Fibroblast of upper back skin (primary cell): ENCODE results near the gene ARHGEF16.

Experiments
- DNase-seq: peaks from one replicate; pipeline ENCODE4 v3.0.0-alpha.2; 2013

The ARHGEF16 gene

DNA sequence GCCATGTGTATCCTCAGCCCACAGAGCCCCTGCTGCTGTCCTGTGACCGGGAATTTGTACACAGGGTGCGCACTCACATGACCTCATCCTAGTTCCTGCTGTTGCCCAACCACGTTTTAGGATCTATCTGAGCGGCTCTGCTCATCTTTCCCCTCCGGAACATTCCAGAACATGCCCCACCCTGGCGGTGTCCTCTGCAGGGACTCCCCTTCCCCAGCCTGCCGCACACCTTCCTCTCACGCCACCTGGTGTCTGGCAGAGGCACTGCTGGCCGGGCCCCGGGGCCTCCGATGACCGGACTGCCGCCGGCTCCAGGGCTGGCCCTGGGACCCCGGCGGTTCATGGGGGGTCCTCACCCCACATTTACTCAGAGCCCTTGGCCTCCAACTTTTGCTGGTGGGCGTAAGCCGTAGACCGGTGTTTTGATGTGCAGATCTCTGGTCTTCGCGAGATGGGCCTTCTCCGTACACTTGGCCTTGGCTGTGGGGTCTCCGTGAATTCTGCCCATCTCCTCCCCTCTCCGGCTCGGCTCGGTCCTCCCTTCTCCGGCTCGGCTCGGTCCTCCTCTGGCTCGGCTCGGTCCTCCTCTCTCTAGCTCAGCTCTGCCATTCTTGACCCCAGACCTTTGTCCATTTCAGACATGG lies 29.5 kb downstream of the ARHGEF16 start:
- peak; percentile 24 for DNase-seq

DNA sequence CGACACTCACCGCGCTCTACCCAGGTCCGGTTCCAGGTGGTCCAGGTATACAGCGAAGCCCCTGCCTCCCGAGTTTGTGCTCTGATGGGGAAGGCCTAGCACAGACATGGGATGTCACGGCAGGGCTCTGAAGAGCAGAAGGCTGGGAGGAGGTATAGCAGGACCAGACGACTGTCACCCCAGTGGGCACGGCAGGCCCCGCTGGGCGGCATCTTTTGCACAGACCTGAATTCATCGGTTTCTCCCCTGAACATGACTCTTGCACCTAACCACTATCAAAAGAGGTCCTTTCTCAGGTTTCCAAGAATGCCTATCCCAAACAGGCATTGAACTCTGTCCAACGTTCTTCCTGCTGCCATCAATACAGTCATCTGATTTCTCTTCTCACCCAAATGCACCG lies 30.6 kb downstream of the ARHGEF16 start:
- DNase-seq: no peak

DNA sequence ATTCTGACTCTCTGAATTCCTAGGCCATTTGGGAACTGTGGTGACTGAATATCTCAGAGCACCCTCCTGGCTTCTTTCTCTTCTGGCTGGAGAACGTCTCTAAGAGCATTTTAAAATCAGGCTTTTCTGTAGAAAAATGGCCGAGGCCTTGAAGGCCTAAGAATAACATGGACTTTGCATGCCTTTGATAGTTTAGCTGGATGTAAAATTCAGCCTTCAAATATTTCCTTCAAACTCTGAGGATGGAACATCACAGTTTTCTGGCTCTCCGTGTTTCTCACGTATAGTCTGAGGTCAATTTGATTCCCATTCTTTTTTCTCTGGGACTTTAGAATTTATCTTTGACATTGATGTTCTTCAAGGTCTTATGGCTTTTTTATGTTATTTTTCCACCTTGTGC lies 34.0 kb downstream of the ARHGEF16 start:
- DNase-seq: no peak

DNA sequence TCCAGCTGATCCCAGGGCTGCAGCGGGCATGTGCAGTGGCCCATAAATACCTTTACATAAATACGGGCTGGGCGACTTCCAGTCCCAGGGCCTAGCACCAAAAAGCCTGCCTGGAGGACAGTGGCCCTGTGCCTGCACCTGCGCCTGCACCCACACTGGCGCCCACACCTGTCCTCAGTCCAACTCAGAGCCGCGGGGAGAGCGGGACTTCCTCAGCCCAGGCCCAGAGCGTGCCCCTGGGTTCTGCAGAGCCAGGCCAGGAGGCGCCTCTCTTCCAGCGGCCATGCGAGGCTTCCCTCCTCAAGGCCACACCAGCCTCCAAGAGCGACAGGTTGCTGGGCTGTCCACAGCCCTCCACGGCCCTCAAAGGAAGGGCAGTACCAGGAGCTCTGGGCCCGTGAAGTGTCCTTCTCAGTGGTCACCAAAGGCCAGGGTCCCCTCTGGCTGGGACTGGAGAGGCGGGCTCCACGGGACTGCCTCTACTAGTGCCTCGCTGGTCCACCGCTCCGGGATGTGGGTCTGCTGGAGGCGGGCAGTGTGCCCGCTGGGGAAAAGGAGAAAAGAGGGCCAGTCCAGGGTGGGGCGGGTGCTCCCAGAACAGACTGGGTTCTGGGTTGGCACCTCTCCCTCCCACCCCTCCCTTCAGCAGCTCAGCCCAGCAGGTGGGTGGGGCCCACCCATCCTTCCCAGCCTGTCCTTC lies 35.7 kb downstream of the ARHGEF16 start:
- no peak for DNase-seq

DNA sequence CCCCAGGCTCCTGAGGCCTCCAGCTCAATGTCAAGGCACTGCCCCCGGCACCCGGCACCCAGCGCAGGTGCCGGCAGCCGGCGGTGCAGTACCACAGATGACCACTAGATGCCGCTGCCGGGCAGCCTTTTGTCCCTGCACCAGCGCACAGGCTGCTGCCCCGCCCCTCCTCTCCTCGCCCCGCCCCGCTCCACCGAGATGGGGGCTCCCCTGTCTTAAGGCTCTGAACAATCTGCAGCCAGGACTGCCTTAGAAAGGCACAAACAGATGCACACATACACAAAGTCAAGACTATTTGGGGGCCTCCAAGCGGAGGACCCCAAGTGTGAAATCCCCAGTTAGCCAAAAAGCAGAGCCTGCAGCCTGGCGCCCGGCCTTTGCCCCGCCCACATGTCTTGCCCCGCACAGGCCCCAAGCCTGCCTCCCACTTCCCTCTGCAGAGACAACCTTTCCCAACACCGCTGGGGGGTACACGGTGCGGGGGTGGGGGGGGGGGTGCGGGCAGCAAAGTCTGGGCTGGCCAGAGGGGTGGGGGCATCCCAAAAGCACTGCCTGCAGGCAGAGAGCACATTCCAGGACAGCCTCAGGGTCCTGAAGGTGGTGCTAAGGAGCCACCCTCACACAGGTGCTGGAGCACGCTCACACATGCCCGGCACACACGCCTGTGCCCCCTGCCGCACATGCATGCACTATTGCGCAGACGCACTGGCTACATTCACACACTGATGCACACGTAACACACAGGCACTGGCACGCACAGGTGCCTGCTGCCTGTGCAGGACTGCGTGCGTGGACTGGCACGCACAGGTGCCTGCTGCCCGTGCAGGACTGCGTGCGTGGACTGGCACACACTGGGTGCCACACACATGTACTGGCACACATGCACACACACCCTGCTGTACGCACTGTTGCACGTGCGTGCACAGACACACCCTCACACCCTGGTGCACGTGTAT lies 37.1 kb downstream of the ARHGEF16 start:
- peak; percentile 30 for DNase-seq

DNA sequence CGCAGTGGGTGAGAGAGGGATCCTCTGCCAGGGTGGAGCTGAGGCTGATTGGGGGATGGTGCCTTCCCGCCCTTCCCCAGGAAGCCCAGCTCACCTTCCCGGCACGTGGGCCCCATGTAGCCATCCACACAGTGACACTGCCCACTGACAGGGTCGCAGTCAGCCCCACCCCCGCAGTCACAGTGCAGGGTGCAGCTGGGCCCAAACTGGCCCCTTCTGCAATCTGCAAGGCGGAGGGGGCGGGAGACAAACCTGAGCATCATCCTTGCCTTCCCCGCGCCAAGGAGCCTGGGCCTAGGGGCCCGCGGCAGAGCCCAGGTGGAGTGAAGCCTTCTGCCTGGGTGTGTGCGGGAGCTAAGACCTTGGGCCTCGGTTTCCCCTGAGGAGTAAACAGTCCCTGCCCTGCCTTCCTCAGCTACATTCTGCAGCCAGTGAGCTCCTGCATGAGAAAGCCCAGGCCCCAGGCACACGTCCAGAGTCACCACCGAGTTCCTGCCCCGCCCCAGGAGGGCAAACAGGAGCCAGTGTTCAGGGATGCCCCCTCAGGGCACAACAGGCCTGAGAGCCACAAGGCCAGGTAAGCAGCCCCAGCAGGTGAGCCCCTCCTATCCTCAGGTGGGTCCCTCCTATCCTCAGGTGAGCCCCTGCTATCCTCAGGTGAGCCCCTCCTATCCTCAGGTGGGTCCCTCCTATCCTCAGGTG lies 38.2 kb downstream of the ARHGEF16 start:
- no peak for DNase-seq

DNA sequence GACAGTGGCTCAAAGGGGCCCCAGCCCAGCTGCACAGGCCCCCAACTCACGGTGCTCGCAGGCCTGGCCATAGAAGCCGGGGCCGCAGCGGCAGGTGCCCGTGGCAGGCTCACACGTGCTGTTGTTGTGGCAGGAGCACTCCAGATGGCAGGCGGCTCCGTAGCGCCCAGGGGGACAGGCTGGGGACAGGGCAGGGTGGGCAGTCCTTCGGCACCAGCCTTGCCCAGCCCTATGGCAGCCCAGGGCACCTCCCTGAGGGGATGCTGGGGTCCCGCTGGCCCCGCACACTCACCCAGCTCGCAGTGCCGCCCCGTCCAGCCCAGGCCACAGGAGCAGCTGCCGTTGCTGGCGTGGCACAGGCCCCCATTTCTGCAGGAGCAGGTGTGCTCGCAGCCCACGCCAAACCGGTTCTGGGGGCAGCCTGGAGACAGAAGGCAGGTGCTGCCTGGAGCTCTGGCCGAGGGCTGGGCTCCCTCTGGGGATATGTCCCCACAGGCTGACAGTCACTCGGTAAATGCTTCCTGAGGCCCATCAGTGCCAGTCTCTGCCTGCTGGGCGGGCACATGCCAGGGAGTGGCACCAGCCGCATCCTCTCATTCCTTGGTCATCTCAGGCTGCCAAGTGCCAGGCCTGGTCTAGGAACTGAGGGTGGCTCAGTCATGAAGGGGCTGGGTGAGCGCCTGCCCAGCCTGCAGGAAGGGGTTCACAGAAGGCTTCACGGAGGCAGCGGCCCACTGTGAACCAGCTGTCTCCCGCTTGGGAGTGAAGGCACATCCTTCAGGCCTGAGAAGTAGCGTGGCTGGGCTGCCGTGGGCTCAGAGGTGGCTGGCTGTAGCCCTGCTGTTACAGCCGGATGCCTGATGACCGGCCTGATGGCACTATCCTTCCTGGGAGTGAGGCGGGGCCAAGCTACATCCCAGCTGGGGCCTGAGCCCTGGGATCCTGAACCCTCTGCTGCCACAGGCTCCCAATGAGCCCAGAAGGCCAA lies 40.1 kb downstream of the ARHGEF16 start:
- no peak for DNase-seq

DNA sequence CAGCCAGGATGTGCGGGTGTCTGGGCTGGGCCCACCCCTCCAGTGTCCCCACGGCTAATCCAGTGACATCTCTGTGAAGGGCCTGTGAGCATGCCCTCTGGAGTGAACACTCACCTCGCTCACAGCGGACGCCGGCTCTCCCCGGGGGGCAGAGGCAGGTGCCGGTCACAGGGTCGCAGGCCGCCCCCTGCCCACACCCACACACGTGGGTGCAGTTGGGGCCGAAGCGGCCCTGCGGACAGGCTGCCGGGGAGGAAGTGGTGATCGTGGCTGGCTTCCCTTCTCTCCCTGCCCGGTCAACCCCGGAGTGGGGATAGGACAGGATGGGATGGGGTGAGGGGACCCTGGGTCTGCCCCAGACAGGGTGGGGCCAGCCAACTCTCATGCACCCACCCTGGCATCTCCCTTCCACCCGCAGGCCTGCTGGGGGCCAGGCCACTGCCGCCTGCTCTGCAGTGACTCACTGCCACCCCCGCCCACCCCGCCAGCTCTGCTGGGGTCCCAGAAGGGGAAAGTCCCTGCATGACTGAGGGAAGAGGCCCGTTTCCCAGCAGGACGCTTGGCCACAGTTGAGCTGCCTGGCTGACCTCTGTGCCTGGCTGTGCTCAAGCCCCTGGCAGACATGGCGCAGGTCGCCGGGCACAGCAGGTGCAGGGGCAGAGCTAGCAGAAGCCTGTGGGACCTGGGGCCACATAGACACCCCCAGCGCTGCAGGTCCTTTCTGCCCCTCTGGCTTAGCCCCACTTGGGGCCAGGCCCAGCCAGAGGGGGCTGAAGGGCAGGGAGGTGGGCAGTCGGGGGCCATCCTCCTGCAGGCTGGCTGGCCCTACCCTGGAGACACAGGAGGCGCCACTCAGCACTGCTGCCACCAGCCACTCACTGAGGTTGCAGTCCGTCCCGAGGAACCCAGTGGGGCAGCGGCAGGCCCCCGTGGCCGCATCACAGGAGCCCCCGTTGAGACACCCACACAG lies 41.6 kb downstream of the ARHGEF16 start:
- no peak for DNase-seq

DNA sequence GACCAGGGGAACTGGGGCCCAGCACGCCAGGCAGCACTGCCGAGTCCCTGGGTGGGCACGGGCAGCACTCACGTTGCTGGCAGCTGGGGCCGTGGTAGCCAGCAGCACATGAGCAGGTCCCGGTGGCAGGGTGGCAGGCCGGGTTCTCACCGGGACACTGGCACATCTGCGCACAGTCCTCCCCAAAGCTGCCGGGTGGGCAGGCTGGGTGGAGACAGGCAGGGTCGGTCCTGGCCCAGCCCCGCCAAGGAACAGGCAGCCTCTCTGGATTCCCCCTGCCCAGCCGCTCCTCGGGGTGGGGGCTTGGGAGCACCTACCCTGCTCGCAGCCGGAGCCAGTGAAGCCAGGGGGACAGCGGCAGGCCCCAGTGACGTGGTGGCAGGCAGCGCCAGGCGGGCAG lies 42.5 kb downstream of the ARHGEF16 start:
- no peak for DNase-seq

DNA sequence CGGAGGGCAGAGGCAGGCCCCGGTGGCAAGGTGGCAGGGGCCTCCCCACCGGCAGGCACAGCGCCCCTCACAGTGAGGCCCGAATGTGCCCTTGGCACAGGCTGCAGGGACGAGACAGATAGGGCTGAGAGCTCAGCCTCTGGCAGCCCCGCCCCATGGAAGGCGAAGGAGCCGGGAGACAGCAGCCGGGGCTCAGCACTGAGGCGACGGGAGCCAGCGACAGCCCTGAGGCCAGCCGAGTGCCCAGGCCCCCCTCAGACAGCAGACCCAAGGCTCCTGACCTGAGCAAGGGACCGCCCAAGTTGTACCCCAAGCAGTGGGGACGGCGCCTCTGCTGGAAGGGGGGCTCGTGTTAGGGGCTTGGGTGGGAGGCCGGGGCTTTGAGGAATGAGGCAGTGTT lies 43.1 kb downstream of the ARHGEF16 start:
- DNase-seq: no peak

DNA sequence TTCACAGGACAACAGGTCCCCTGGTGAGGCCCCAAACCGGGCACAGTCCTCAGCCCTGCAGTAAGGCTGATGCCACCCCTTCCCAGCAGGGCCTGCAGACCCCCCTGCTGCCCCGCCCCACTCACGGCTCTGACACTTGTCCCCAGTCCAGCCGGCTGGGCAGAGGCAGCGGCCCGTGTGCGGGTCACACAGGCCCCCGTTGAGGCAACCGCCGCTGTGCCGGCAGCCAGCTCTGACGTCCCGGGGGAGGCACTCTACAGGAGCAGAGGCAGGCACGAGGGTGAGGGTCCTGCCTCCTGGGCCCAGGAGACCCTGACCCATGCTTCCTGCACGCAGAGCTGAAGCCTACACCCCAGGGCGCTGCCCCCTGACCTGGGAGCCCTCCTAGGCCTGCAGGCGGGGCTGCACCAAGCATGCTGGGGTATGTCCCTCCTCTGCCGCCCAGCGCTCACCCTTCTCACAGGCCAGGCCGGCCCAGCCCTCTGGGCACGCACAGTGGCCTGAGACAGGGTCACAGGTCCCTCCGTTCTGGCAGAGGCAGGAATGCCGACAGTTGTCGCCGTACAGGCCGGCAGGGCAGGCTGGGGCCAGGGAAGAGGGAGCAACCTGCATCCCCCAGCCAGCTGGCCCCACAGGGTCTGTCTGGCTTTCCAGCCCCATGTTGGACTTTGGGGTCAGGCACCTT lies 43.9 kb downstream of the ARHGEF16 start:
- no peak for DNase-seq

DNA sequence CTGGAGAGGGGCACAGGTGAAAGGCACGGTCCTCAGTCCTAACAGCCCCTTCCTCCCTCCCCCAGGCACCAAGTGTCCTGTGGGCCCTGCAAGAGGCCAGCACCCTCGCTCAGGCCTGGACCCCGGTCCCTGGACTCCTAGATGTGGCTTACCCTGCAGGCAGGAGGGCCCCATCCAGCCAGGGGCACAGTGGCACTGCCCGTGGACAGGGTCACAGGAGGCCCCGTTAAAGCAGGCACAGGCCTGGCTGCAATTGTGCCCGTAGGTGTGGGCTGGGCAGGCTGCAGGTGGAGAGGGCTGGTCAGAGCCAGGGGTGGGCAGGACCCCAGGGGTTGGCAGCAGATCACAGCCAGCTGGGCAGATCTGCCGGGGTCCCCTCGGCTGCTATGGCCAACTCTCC lies 44.5 kb downstream of the ARHGEF16 start:
- DNase-seq: no peak

DNA sequence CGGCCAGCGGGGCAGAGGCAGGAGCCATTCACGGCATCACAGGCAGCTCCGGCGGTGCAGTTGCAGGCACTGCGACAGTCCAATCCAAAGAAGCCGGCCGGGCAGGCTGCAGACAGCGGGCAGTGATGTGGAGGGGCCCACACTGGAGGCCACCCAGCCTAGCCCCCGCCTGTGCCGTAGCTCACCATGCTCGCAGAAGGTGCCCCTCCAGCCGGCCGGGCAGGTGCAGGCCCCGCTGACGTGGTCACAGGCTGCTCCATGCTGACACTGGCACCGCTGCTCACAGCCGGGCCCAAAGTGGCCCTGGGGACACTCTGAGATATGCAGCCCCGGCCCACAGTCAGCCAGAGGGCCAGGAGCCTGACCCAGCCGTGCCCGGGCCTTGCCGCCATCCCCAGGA lies 45.1 kb downstream of the ARHGEF16 start:
- no peak for DNase-seq

DNA sequence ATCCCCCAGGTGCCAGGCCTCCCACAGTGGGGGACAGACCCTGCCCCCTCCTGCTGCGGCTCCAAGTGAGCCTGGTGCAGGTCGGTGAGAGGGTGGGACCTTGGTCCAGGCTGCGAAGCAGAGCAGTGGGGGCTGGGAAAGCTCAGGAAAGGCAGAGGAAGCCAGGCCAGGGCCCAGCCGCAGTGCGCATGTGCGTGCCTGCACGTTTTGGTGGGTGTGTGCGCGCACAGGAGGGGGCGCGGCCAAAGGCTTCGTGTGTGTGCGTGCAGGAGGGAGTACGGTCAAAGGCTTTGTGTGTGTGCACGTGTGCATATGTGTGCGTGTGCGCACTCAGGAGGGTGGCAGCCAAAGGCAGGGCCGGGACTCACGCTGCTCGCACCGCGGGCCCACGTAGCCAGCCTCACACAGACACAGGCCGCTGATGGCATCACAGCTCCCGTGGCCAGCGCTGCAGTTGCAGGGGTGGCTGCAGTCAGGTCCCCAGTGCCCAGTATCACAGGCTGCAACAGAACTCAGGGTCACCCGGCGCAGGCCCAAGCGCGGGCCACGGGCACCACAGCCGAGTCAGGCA lies 45.9 kb downstream of the ARHGEF16 start:
- DNase-seq: no peak

DNA sequence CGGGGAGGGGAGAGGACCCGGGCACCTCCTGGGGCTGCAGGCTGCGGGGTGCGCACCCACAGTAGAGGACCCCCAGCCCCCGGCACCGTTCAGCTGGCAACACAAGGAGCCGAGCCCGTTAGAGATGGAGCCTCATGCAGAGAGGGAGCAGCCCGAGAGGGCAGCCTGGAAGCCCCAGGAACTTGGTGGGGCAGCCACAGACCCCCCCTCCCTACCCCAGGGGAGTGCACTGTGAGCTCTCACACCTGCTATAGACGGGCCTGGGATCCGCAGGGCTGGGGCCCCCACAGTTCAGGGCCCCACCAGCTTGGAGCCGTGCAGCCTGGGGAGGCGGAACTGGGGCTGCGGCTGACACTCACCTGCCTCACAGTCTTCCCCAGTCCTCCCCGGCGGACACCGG lies 47.0 kb downstream of the ARHGEF16 start:
- no peak for DNase-seq

DNA sequence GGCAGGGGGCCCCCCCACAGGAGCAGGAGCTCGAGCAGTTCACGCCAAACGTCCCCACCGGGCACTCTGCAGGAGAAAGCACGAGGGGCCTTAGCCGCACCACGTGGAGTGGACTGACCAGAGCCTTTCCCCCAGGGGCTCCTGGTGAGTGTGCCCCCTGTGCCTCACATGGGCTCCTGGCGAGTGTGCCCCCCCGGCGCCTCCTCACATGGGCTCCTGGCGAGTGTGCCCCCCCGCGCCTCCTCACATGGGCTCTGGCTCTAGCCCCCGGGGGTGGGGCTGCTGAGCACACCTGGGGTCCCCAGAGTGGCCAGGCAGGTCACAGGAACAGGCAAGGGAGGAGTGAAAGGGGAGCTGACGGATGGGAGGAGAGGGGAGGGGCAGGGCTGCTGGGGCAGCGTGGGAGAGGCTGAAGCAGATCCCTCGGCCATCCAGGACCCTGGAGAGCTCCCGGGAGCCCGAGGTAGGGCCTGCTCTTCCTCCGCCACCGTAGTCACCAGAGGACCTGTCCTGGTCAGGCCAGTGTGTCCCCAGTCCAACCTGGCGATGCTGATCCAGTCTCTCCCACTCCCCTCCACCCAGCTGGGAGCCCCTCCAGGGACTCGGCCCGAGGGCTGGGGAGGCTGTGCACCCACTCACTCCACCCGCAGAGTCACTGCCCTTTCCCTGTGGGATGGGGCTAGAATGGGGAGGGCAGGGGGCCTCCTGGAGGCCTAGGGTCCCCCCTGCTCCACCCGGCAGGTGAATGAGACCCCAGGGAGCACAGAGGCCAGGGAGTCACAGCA lies 47.6 kb downstream of the ARHGEF16 start:
- peak; percentile 23 for DNase-seq

DNA sequence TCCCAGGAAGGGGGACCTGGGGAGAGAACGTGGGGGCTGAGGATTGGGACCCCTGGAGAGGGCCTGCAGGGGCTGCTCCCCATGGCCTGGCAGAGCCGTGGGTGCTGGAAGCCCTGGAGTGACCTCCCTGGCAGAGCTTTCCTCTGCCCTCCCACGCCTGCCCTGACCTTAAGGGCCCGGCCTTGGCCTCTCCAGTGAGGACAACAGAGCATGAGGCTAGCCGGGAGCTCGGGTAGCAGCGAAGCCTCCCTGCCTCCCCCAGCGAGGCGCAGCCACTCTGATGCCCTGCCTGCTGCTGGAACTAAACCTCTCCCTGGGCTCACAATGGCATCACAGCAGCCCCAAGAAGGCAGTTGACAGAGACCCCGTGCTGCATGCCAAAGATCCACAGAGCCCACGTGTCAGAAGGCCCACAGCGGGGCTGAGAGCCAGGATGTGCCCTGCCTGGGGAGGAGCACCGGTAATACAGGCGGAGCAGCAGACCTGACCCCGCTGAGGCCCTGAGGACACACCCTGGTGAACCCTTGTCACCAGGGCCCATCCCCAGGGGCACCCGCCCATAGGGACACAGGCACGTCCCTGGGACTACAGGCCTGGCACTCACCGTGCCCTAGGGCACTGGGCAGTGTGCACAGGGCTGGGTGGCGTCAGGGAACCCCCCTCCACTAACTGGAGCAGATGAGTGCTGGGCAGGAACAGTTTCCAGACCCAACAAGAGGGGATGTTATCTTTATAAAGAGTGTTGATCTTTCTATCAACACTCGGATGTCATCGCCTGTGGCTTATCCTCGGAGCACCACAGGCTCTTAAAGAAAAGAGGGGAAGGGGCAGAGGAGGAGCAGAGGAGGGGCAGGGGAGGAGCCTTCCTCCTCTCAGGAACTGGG lies 48.4 kb downstream of the ARHGEF16 start:
- DNase-seq: no peak

DNA sequence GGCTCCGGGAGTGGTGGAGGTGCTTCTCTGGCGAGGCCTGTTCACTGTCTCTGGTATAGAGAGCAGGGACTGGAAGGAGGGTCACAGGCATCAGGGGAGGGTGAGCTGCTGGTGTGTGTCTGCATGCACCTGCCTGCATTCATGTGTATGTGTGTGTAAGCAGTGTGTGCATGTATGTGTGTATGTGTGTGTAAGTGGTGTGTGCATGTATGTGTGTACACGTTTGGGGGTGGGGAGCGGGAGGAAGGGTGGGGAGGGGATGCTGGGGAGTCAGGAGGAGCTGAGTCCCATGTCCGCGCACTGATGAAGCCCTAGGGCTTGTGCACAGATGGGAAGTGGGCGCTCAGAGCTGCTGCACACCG lies 49.0 kb downstream of the ARHGEF16 start:
- DNase-seq: no peak
